ENCODE measurements around the gene CTBP1.

CTBP1 gene

GRCh38 chr4:1196421-1197183 is 52.3 kb downstream of the CTBP1 start:
- DNase-seq (ENCODE audit: low spot score) = no peak

- no peak for DNase-seq (ENCODE audit: low spot score)
Observed at GRCh38 chr4:1195891-1196401, 53.0 kb downstream of the CTBP1 start.

GRCh38 chr4:1195109-1195671 is 53.7 kb downstream of the CTBP1 start:
- DNase-seq (ENCODE audit: low spot score) = no peak

- DNase-seq (ENCODE audit: low spot score) = peak; percentile 46
Observed at GRCh38 chr4:1194010-1194900, 54.7 kb downstream of the CTBP1 start.

GRCh38 chr4:1193206-1194009 is 55.5 kb downstream of the CTBP1 start:
- DNase-seq (ENCODE audit: low spot score) = no peak

- peak; percentile 45 for DNase-seq (ENCODE audit: low spot score)
Observed at GRCh38 chr4:1192493-1193205, 56.3 kb downstream of the CTBP1 start.

- DNase-seq (ENCODE audit: low spot score) = no peak
Observed at GRCh38 chr4:1192091-1192492, 56.8 kb downstream of the CTBP1 start.

GRCh38 chr4:1191621-1192020 is 57.3 kb downstream of the CTBP1 start:
- no peak for DNase-seq (ENCODE audit: low spot score)

GRCh38 chr4:1187182-1187581 is 61.7 kb downstream of the CTBP1 start:
- no peak for DNase-seq (ENCODE audit: low spot score)

- DNase-seq (ENCODE audit: low spot score) = no peak
Observed at GRCh38 chr4:1183985-1184773, 64.8 kb downstream of the CTBP1 start.

GRCh38 chr4:1182313-1182712 is 66.6 kb downstream of the CTBP1 start:
- no peak for DNase-seq (ENCODE audit: low spot score)

GRCh38 chr4:1180663-1181062 is 68.3 kb downstream of the CTBP1 start:
- no peak for DNase-seq (ENCODE audit: low spot score)

- no peak for DNase-seq (ENCODE audit: low spot score)
Observed at GRCh38 chr4:1179976-1180375, 69.0 kb downstream of the CTBP1 start.

- DNase-seq (ENCODE audit: low spot score) = no peak
Observed at GRCh38 chr4:1179089-1179441, 69.9 kb downstream of the CTBP1 start.

GRCh38 chr4:1178300-1179088 is 70.4 kb downstream of the CTBP1 start:
- DNase-seq (ENCODE audit: low spot score) = no peak

- DNase-seq (ENCODE audit: low spot score) = no peak
Observed at GRCh38 chr4:1177274-1178141, 71.4 kb downstream of the CTBP1 start.

- DNase-seq (ENCODE audit: low spot score) = no peak
Observed at GRCh38 chr4:1176398-1177273, 72.3 kb downstream of the CTBP1 start.
